Naive thymus-derived CD4-positive, alpha-beta T cell (primary cell): ENCODE measurements around the gene RASIP1. TPM values are rescaled to one million over a fixed set of nuclear protein-coding genes. Genes with fewer than 3 reads are reported as not detected.
"Not testable (repeated sequence)": the region's sequence is repeated elsewhere in the genome, so short reads cannot be mapped to it uniquely, and the experiment has no call there.

Source experiments
- ATAC-seq: fragments of 150-1000 bp; cut with Tn5 transposase; 2 replicates; pipeline ENCODE4 v1.10.0; 2021; ENCODE audit warnings: mild to moderate bottlenecking, moderate library complexity
- CTCF ChIA-PET: fragments of 350-600 bp; sonication (Branson Sonifier 250); formaldehyde crosslinking; loops from one replicate; lab custom pipeline; 2021; ENCODE audit warnings: antibody characterized with exemption; lab: Charles Lee
- POLR2A ChIA-PET: fragments of 350-600 bp; sonication (Branson Sonifier 250); formaldehyde crosslinking; loops from one replicate; lab custom pipeline; 2021; ENCODE audit warnings: antibody characterized with exemption, inconsistent platforms; lab: Charles Lee
- DNase-seq, 9 donors: peaks; one replicate each; pipeline versions ENCODE4 v3.0.0 to v3.0.0-alpha.2; 2020 to 2022; ENCODE audit warnings: mixed read lengths in 1 of 9
- H3K27ac ChIP-seq: one replicate; pipeline ENCODE4 v1.7.0; 2013; ENCODE audit warnings: mild to moderate bottlenecking, low read depth, low read length, moderate library complexity
- H3K27me3 ChIP-seq, 2 donors: one replicate each; pipeline ENCODE4 v1.7.0; 2013; ENCODE audit warnings: low read length in 2 of 2, mild to moderate bottlenecking in 2 of 2, moderate library complexity in 2 of 2; ENCODE audit not compliant: control insufficient read depth in 2 of 2, insufficient read depth in 2 of 2
- H3K36me3 ChIP-seq, 3 experiments: 1 replicate in 2 of 3; 2 replicates in 1 of 3; pipeline ENCODE4 v1.7.0; 2013; ENCODE audit warnings: low read length in 3 of 3, mild to moderate bottlenecking in 3 of 3, moderate library complexity in 1 of 3; ENCODE audit not compliant: insufficient read depth in 3 of 3, control insufficient read depth in 2 of 3
- H3K4me1 ChIP-seq, 2 donors: one replicate each; pipeline ENCODE4 v1.7.0; 2013; ENCODE audit warnings: low read length in 2 of 2, mild to moderate bottlenecking in 2 of 2, moderate library complexity in 1 of 2; ENCODE audit not compliant: control insufficient read depth in 2 of 2, insufficient read depth in 2 of 2
- H3K4me3 ChIP-seq: 2 replicates; pipeline ENCODE4 v1.7.0; 2013; ENCODE audit warnings: mild to moderate bottlenecking, low read length
- H3K9me3 ChIP-seq, 3 experiments: 1 replicate in 2 of 3; 2 replicates in 1 of 3; pipeline ENCODE4 v1.7.0; 2013; ENCODE audit warnings: low read length in 3 of 3; ENCODE audit not compliant: control insufficient read depth in 2 of 3
- H3K27ac Mint-ChIP-seq, 9 donors: one replicate each; pipeline ENCODE4 v1.8.0; 2020 to 2022; ENCODE audit warnings: mixed read lengths in 9 of 9, mild to moderate bottlenecking in 8 of 9, moderate library complexity in 5 of 9, inconsistent platforms in 2 of 9
- H3K27me3 Mint-ChIP-seq, 5 donors: one replicate each; pipeline ENCODE4 v1.8.0; 2021 to 2022; ENCODE audit warnings: mixed read lengths in 5 of 5, mild to moderate bottlenecking in 1 of 5
- H3K36me3 Mint-ChIP-seq, 5 donors: one replicate each; pipeline ENCODE4 v1.8.0; 2020 to 2022; ENCODE audit warnings: mixed read lengths in 5 of 5, mild to moderate bottlenecking in 3 of 5, inconsistent platforms in 1 of 5
- H3K4me1 Mint-ChIP-seq, 7 donors: one replicate each; pipeline ENCODE4 v1.8.0; 2020 to 2022; ENCODE audit warnings: mixed read lengths in 7 of 7, mild to moderate bottlenecking in 3 of 7, inconsistent platforms in 1 of 7
- H3K4me3 Mint-ChIP-seq, 10 donors: one replicate each; pipeline ENCODE4 v1.8.0; 2020 to 2022; ENCODE audit warnings: mild to moderate bottlenecking in 10 of 10, mixed read lengths in 10 of 10, moderate library complexity in 6 of 10, inconsistent platforms in 2 of 10
- H3K9me3 Mint-ChIP-seq, 11 donors: one replicate each; pipeline ENCODE4 v1.8.0; 2020 to 2022; ENCODE audit warnings: mixed read lengths in 11 of 11, mild to moderate bottlenecking in 4 of 11, inconsistent platforms in 1 of 11, moderate library complexity in 1 of 11
- intact Hi-C, 2 donors: fragments of 100-400 bp; cut with micrococcal nuclease; formaldehyde crosslinking; loops; one replicate each; pipeline ENCODE4 v1.15.1; 2023
- polyA plus RNA-seq, 2 donors: library from polyadenylated mRNA; unstranded; fragments of 300-500 nt; fragmentation: Illumina TruSeq; gene quantifications; one replicate each; pipeline ENCODE4 v1.2.3, GENCODE V29; 2021
- total RNA-seq, 6 experiments: library from RNA in 5 of 6; stranded (reverse) in 5 of 6; gene quantifications; 1 replicate in 5 of 6; 2 replicates in 1 of 6; pipeline ENCODE4 v1.2.3 and lab custom pipeline; 2021 to 2026

Gene RASIP1
- total and polyA plus RNA-seq, 7 experiments from 2014 or later = 0.12 to 0.65 (median 0.17) TPM; not detected in 3

GRCh38 chr19:48719263-48720171 is 20.9 kb downstream of the RASIP1 start, which contains the start of gene MAMSTR:
TSS of gene MAMSTR (minus strand) at chr19:48719725. CDS start at chr19:48719031, 694 bp downstream.
- Histone ChIP-seq H3K9me3 (no peaks in the 10 kb centered on the region), H3K36me3 (no peaks in the 10 kb centered on the region), H3K27me3 (no peaks in the 10 kb centered on the region), H3K27ac (peak within 1 kb of the TSS; percentile 80), H3K4me1 (peaks cover 8% of the 10 kb centered on the region in 2 donors), H3K4me3 (peak within 1 kb of the TSS; percentile 92)
- ChIA-PET POLR2A (no interaction called here), CTCF (no interaction called here)
- ATAC-seq (no peak), DNase-seq (no peak)
- peaks cover 12 to 24% (median 18%) of the 10 kb centered on the region in 7 donors for H3K4me1 Mint-ChIP-seq
- peak within 1 kb of the TSS; percentile 80 to 99 (median 97) for H3K4me3 Mint-ChIP-seq
- H3K27me3 Mint-ChIP-seq = no peaks in the 10 kb centered on the region
- H3K27ac Mint-ChIP-seq = peak within 1 kb of the TSS; percentile 98 to 100 (median 99)
- intact Hi-C loops = loop anchor here (1.0 to 10.0 kb wide), 7 partner anchors 19 to 1155 kb away; partner anchors contain the start of genes RPL18 (in 2 of the 2), SPHK2 (in 2 of the 2), AKT1S1 (in 1 of the 2) and DBP (in 1 of the 2)
- H3K36me3 Mint-ChIP-seq = no peaks in the 10 kb centered on the region
- H3K9me3 Mint-ChIP-seq = no peaks in the 10 kb centered on the region

- Histone ChIP-seq H3K9me3 (no peaks in the 10 kb centered on the region), H3K4me1 (peaks cover 8 to 9% of the 10 kb centered on the region in 2 donors), H3K27ac (no peak overlapping the region), H3K27me3 (no peaks in the 10 kb centered on the region), H3K4me3 (no peak overlapping the region), H3K36me3 (peaks cover 0 to 1% (median 0%) of the 10 kb centered on the region in 3 experiments)
- Mint-ChIP-seq H3K4me3 (peak overlapping the region in 3 of 10 donors; percentile 4 to 17 (median 17)), H3K36me3 (no peaks in the 10 kb centered on the region), H3K9me3 (no peaks in the 10 kb centered on the region), H3K27me3 (no peaks in the 10 kb centered on the region), H3K4me1 (peaks cover 12 to 25% (median 22%) of the 10 kb centered on the region in 7 donors), H3K27ac (peak overlapping the region in 1 of 9 donors; percentile 63)
- no peak for ATAC-seq
- ChIA-PET POLR2A (no interaction called here), CTCF (no interaction called here)
- no peak for DNase-seq
- intact Hi-C loops = no loop called here
These were observed 21.6 kb downstream of the RASIP1 start for GRCh38 chr19:48718711-48719231.

- H3K27ac Mint-ChIP-seq, intact Hi-C loops, ATAC-seq, H3K9me3 Mint-ChIP-seq, H3K27me3 ChIP-seq, H3K4me3 ChIP-seq, POLR2A ChIA-PET, DNase-seq, CTCF ChIA-PET, H3K9me3 ChIP-seq, H3K27me3 Mint-ChIP-seq, H3K36me3 Mint-ChIP-seq, H3K27ac ChIP-seq, H3K36me3 ChIP-seq: not testable (repeated sequence)
- Mint-ChIP-seq H3K4me1 (peaks cover 14 to 31% (median 24%) of the 10 kb centered on the region in 7 donors), H3K4me3 (peak overlapping the region in 1 of 10 donors; percentile 43)
- H3K4me1 ChIP-seq = peaks cover 13 to 15% of the 10 kb centered on the region in 2 donors
These were observed 22.3 kb downstream of the RASIP1 start for GRCh38 chr19:48718106-48718505.

GRCh38 chr19:48716562-48717291 is 23.7 kb downstream of the RASIP1 start:
- peak overlapping the region in 6 of 10 donors; percentile 4 to 60 (median 34) for H3K4me3 Mint-ChIP-seq
- no peaks in the 10 kb centered on the region for H3K27me3 Mint-ChIP-seq
- H3K27ac ChIP-seq = no peak overlapping the region
- no peaks in the 10 kb centered on the region for H3K9me3 ChIP-seq
- intact Hi-C loops = no loop called here
- peaks cover 0 to 2% (median 0%) of the 10 kb centered on the region in 5 donors for H3K36me3 Mint-ChIP-seq
- ATAC-seq (no peak), DNase-seq (no peak)
- H3K27me3 ChIP-seq = no peaks in the 10 kb centered on the region
- POLR2A ChIA-PET = interaction anchor here (3.8 kb wide), 1 partner anchor 9 kb away, joined by 21 read pairs; no protein-coding TSS in a partner anchor
- H3K4me1 Mint-ChIP-seq = peaks cover 19 to 35% (median 28%) of the 10 kb centered on the region in 7 donors
- CTCF ChIA-PET = interaction anchor here (0.8 kb wide), 1 partner anchor 31 kb away, joined by 3 read pairs; no protein-coding TSS in a partner anchor
- H3K27ac Mint-ChIP-seq = peak overlapping the region in 4 of 9 donors; percentile 32 to 82 (median 64)
- H3K9me3 Mint-ChIP-seq = no peaks in the 10 kb centered on the region
- H3K36me3 ChIP-seq = peaks cover 0 to 4% (median 0%) of the 10 kb centered on the region in 3 experiments
- H3K4me1 ChIP-seq = peaks cover 17% of the 10 kb centered on the region in 2 donors
- H3K4me3 ChIP-seq = no peak overlapping the region

- POLR2A ChIA-PET = interaction anchor here (3.8 kb wide), 1 partner anchor 10 kb away, joined by 21 read pairs; no protein-coding TSS in a partner anchor
- Histone ChIP-seq H3K36me3 (peaks cover 0 to 4% (median 0%) of the 10 kb centered on the region in 3 experiments), H3K9me3 (no peaks in the 10 kb centered on the region), H3K27me3 (no peaks in the 10 kb centered on the region), H3K4me1 (peaks cover 11 to 12% of the 10 kb centered on the region in 2 donors), H3K27ac (no peak overlapping the region), H3K4me3 (no peak overlapping the region)
- H3K9me3 Mint-ChIP-seq = peaks cover 0 to 2% (median 0%) of the 10 kb centered on the region in 11 donors
- intact Hi-C loops = loop anchor here (2.0 kb wide), 2 partner anchors 223 to 247 kb away; partner anchors contain the start of gene CYTH2 (in 1 of the 2)
- H3K27ac Mint-ChIP-seq = peak overlapping the region in 1 of 9 donors; percentile 88
- CTCF ChIA-PET = no interaction called here
- no peak for DNase-seq
- peaks cover 13 to 28% (median 23%) of the 10 kb centered on the region in 7 donors for H3K4me1 Mint-ChIP-seq
- H3K27me3 Mint-ChIP-seq = no peaks in the 10 kb centered on the region
- no peak for ATAC-seq
- H3K4me3 Mint-ChIP-seq = peak overlapping the region in 7 of 10 donors; percentile 21 to 88 (median 47)
- peaks cover 0 to 8% (median 0%) of the 10 kb centered on the region in 5 donors for H3K36me3 Mint-ChIP-seq
These were observed 24.7 kb downstream of the RASIP1 start for GRCh38 chr19:48715681-48716171.
